ENCODE results near the gene NWD2.
"Not testable (repeated sequence)": the region's sequence is repeated elsewhere in the genome, so short reads cannot be mapped to it uniquely, and the experiment has no call there.

Gene NWD2

DNA sequence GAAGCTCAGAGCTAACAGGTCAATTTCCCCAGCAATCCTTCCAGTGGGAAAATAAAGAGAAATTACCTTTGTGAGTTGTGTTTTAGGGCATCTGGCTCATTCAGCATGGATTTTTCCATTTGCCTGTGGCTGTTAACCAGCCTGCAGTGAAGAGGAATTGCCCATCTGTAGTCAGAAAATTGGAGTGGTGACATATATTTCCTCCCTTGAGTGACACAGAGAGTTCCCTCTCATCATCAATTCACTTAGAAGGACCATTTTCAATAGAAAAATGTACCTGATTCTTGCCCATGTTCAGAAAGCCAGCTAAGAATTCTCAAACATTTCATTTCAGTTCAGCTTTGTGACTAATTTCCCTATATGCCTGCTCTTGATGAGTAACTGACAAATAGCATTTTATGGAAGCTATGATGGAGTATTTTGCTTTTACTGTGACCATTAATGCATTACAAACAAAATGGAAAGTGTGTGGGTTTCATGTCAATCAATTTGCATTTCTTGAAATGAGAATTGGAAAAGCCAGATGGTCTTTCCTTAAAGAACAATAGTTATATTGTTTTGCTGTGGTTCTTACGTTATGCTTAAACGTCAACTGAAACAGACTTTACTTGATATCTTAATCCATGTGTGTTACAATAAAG, 155.8 kb downstream of the NWD2 start:
- DNase-seq = no peak

DNA sequence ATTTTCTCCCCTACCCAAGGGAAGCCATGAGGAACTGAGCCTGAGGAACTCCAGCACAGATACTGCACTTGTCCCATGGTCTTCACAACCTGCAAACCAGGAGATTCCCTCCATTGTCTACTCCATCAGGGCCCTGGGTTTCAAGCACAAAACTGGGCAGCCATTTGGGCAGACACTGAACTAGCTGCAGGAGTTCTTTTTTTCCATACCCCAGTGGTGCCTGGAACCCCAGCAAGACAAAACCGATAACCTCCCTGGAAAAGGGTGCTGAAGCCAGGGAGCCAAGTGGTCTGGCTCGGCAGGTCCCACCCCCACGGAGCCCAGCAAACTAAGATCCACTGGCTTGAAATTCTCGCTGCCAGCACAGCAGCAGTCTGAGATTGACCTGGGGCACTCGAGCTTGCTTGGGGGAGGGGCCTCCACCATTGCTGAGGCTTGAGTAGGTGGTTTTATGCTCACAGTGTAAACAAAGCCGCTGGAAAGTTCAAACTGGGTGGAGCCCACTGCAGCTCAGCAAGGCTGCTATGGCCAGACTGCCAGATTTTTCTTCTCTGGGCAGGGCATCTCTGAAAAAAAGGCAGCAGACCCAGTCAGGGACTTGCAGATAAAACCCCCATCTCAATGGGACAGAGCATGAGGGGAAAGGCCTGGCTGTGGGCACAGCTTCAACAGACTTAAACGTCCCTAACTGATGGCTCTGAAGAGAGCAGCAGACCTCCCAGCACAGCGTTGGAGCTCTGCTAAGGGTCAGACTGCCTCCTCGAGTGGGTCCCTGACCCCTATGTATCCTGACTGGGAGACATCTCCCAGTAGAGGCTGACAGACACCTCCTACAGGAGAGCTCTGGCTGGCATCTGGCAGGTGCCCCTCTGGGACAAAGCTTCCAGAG, 163.6 kb downstream of the NWD2 start:
- not testable (repeated sequence) for DNase-seq

DNA sequence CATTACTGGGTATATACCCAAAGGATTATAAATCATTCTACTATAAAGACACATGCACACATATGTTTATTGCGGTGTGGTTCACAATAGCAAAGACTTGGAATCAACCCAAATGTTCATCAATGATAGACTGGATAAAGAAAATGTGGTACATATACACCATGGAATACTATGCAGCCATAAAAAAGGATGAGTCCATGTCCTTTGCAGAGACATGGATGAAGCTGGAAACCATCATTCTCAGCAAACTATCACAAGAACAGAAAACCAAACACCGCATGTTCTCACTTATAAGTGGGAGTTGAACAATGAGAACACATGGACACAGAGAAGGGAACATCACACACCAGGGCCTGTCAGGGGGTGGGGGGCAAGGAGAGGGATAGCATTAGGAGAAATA, 169.1 kb downstream of the NWD2 start:
- DNase-seq = not testable (repeated sequence)

DNA sequence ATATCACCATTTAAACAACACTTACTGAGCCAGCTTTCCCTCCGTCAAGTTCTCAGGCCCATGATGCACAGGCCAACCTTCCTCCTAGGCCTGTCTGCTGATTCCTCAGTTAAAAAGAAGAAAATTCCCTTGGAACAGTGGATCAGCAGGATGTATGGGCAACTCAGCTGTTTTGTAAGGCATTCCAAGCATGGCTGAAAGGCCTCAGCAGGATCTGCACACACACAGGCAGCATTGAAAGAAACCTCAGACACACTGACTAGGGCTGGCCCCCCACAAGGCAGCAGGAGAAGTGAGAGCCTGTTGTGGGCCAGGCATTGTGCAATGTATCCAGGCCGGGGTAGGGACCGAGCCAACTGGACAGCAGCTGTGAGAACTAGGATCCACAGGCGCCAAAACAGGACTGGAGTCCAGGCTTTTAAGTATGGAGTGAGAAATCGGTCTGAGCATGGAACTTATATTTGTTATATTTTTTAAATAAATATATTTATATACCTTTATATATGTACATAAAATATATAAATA, 171.4 kb downstream of the NWD2 start:
- no peak for DNase-seq

DNA sequence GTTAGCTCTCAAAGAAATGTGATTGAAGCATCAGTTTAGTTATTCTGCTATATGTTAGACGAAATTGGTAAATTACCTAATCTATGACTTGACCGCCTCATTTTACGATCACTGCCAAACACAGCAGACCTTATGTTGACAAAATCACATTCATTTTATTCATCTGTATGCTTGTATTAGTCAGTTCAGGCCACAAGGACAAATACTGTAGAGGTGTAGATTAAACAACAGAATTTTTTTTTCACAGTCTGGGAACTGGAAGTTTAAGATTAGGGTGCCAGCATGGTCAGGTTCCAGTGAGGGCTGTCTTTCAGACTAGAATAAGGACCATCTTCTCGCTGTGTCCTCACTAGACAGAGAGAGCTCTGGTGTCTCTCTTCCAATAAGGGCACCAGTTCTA, 177.1 kb downstream of the NWD2 start:
- DNase-seq = no peak

DNA sequence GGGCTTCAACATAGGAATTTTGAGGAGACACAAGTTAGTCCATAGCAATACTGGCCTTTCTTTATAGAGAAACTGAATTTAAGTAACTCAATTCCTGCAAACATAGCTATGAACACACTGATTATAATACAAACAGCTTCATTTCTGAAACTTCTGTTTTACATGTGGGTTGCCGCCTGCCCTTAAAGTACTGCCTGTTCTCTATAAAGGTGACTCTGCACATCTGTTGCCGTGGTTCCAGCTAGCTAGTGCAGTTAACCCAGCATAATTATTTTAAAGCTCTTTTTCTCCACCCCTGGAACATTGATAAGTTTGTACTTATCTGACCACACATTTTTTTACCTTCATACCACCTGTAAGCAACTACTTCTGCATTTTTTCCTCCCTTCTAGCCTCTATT, 177.6 kb downstream of the NWD2 start:
- no peak for DNase-seq

DNA sequence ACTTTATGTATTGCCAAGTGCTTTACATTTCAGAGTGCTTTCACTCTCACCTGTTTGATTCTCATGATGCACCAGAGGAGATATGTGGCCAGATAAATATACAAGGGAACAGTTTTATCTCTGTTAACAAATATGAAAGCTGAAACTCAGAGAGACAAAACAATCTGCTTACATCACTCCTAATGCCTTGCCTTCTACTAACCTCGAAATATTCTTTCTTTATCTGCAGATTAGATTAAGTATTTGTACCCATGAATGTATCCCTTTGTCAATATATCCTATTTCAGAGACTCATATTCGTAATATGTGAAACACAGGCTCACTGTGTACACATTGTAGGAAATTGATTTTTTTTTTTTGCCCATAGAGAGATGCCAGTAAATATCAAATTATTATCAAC, 178.1 kb downstream of the NWD2 start:
- no peak for DNase-seq

DNA sequence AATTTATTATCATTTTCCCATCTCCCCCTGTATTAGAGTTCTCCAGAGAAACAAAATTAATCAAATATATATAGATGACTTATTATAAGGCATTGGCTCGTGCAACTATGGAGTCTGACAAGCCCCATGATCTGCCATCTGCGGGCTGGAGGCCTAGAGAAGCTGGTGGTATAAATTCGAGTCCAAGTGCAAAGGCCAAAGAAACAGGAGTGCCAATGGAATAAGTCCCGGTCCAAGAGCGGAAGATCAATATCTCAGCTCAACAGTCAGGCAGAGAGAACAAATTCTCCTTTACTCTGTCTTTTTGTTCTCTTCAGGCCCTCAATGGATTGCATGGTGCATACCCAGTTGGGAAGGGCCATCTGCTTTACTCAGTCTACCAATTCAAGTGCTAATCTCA, 178.8 kb downstream of the NWD2 start:
- DNase-seq = no peak

DNA sequence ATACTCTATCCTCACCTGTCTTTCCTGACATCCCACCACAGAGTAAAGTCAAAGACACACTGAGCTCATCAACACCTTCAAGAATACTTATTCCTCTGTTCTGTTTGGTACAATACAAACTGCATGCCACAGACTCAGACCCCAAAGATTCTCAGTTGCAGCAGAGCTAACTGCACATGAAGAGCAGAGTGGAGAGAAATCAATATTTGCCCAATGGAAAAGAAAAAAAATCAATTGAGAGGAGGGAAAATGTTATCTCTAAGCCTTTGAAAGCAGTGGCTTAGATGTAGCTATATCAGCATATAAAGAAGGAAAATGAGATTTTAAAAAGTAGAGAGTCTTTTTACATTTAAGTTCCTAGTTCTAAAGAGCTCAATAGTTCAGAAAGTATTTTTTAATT, 180.2 kb downstream of the NWD2 start:
- no peak for DNase-seq

DNA sequence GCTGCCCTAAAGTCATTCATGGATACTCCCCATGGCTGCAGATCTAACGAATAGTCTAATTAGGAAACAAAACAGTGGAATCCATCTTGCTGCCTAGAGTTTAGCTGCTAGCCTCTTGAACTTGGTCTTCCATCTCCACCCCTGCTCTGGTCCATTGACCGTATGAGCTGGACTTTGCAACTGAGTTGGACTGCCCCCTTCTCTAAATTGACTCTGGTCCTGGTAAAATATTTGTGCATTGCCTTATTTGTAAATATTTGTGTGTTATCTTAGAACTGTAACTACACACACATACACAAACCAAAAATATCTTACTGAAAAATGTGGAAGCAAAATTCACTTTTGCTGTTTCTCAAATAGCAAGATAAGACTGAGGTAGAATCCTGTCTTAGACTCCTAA, 181.3 kb downstream of the NWD2 start:
- DNase-seq = no peak

DNA sequence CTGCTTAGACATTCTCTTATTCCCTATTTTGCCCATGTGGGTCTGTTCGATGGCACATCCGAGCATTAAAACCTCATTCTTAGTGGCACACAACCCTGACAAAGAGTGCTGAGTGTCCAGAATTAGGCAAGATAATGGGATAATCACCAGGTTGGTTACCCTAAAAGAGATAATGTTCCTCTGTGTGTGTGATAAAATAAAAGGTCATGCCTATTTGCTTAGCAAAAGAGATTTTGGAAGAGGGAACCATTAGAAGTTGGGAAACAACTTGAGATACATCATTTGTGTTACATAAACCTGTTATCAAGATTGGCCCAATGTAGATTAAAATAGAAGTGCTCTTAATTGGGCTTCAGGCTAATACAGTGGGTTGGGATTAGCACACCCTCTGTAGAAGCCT, 182.7 kb downstream of the NWD2 start:
- DNase-seq = no peak

DNA sequence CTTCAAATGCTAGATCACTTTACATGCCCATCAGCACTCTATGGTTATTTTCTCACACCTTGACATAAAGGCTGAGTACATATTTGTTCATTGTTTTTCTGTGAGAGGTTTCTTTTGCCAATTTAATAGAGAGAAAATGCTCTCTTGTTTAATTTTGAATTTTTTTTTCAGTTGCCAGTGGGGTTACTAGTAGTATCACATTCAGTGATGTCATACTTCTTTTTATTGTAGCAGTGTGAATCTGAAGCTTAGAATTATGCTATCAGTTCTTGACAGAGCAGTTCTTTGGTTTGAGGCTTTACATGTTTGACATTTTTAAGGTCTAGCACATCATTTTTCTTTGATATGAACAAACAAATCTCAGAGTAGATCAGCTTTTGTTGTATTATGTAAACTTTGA, 185.4 kb downstream of the NWD2 start:
- no peak for DNase-seq

DNA sequence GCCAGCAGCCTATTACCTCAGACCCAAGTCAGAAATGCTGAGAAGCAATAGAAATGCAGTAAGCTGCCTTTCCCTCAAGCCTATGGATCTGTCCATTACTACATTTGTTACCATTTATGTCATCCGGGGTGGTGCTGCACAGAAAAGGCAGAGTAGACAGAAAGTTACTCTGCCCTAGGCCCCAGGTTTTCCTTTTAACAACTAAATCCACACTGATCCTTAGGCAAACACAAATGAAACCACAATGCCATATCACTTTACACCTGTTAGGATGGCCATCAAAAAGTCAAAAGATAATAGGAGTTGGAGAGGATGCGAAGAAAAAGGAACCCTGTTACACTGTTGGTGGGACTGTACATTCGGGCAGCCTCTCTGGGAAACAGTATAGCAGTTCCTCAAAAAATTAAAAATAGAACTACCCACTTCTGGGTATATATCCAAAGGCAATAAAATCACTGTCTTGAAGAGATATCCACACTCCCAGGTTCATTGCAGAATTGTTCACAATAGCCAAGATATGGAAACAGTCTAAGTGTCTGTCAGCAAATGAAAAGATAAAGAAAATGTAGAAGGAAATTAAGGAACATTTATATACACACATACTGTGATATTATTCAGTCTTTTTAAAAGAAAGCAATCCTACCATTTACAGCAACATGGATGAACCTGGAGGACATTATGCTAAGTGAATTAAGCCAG, 186.3 kb downstream of the NWD2 start:
- DNase-seq = no peak

DNA sequence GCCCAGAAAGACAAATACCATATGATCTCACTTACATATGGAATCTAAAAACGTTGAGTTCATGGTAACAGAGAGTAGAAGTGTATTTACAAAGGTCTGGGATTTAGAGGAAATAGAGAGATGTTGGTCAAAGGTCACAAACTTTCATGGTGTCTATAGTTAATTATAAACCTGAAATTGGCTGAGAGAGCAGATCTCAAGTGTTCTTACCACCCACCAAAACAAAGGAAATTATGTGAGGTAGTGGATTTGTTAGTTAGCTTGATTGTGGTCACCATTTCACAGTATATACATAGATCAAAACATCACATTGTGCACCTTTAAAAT, 186.8 kb downstream of the NWD2 start:
- DNase-seq = no peak

DNA sequence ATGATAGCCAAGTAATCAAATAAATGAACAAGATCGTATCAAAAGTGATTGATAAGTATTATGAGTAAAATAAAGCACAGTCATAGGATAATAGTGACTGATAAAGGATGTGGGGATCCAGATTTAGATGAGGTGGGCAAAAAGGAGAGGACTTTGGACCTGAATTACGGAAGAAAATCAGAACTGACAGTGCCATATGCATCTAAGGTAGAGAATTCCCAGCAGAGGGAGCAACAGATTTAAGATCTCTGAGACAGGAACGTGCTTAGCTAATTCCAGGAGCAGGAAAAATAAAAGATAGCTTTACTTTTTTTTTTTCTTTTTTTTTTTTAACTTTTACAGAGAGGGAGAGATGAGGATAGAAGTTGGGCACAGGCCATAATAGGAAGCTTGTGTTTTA, 189.9 kb downstream of the NWD2 start:
- DNase-seq = no peak

DNA sequence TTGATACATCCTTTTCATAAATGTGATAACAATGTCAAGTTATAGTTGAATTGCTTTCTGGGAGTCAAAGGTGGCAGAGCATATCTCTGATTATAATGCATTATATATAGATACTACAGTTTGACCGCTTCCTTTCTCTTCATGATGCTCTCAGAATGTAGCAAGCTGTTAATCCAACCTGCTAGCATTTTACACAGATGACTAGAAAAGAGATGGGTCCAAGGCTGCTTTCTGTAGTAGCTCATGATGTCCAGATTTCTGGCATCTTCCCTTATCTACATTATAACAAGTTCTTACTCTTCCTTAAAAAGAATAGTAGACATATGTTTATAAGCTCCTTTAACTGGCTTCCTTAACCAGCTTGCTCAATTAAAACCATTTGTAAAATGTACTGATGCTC, 192.0 kb downstream of the NWD2 start:
- DNase-seq = no peak

DNA sequence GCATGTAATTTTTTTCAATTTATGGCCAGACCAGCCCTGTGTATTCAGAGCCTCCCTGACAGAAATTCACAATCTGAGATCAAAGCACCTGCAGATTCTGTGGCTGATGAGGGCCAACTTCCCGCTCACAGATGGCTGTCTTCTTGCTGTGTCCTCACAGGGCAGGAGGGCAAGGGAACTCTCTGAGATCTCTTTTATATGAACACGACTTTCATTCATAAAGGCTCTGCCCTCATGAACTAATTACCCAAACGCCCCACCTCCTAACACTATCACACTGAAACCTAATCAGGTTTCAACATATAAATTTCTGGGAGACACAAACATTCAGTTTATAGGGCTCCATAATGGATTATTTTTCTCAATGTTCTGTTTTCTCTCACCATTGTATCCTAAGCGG, 192.6 kb downstream of the NWD2 start:
- DNase-seq = no peak

DNA sequence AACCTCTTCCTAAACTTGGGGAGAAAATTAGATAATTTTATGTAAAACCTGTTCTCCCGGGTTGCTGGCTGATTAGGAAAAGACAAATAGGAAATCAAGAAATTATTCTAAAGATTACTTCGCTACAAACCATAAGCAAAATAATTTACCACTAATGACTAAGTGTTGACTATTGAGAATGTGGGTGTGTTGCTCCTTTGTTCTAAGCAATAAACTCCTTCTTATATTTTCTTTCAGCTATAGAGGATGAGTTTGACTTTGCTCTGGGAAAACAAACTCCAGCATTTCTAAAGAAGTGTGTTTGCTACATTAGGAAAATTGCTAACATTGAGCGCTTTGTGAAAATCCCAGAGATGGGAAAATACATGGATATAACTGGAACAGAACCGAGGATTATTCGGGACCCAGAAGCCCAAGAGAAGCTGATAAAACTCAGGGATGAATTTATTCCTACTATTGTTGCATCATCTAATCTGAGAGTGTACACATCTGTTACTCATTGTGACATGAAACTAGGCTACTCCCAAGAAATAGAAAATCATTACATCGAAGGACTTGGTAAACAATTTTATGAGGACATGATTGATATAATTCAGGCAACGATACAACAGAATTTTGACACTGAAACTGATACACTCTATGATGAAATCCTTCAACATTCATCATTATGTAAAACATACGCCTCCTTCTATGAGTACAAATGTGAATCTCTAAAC, 194.2 kb downstream of the NWD2 start:
- no peak for DNase-seq

DNA sequence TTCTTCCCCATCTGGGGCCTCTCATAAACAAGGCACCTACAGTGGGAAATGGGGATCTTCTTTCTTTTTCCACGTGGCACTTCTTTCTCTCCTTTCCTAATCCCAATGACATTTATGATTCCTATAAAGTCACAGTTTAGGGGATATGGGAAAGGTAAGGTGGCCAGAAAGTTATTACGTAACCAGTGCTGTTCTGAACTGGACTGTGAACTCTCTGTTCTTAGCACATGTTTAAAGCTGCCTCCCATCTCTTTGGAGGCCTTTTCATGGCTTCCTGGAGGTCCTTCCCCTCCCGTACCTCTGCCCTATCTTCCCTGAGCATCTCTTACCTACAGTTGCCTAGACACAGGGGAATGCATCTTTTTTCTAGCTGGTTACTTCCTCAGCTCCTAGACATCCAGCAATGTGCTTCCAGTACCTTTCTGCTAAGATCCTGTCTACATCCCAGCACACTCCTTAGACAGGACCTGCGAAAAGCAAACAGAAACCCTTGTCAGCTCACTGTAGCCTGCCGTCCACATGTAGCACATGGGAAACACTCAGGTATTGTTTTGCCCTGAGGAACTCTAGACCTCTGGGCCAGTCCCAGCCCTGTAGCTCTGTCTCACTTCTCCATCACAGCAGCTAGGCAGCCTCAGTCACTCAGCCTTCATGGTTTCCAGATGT, 195.4 kb downstream of the NWD2 start:
- no peak for DNase-seq

DNA sequence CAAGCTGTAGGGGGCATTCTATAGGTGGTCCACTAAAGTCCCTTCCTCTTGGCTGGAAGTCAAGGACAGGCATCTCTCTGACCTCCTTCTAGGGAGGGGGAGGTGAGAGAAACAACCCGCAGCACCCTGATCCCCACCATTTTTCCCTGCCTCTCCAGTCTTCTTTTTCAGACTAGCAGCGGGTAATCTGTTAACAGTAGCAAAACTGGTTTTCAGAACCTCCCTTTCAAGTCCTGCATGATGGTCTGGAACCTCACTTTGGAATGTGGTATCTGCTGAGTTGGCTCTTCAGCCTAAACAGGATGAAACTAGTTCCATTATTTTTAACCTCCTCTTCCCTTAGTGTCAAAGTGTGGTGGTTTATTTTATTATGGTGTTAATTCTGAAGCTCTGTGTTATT, 196.0 kb downstream of the NWD2 start:
- DNase-seq = no peak

DNA sequence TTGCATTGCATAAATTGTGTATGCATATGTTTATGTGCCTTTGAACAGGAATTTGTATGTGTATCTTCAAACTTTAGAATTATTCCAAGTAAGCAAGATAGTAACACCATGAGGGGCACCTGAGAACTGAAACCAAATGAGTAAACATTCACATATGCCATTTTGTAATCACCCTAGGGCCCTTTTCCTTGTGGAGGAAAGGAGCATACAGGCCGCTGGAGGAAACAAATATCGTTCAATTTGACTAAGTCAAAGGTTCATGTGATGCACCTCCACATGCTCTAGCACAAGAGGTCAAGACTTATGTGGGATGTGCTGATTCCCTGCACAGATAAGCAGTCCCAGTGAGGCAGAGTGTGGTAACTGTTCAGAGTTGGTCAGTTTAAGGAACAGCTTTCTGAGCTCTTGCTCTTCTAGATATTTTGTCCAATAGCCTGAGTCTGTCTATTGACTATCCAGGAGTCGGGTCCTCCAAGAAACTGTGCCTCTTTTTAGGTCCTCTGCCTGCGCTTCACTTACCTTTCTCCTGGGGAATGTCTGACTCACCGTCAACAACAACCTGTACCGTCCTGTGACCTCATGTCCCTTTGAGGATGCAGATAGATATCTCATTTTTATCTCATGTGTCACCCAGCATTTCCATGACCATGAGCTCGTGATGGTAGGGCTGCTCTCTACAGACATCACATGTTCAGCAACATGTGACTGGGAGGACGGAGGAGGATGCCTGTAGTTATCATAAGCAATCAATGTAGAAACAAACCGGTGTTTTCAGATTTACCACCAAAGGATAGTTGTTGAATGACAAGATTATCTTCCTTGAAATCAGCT, 196.9 kb downstream of the NWD2 start:
- DNase-seq = no peak

DNA sequence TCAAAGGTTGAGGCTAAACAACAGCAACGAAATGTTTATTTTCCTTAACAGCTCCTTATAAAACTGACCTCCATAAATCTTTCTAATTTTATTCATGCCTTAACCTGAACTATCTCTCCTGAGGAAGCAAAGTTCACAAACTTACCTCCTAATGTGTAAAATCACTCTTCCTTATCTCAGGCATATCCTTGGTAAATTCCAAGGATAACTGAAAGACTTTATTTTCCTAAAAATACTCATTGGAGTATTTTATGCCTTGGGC, 197.4 kb downstream of the NWD2 start:
- no peak for DNase-seq

Data from hippocampal formation (tissue), 2 donors.